Breast epithelium (tissue), 4 donors: ENCODE results near the gene MRGPRD. TPM values are rescaled to one million over a fixed set of nuclear protein-coding genes. Genes with fewer than 3 reads are reported as not detected.

Experiments
- DNase-seq, 2 donors: peaks; one replicate each; pipeline ENCODE4 v3.0.0-alpha.2; 2019; ENCODE audit warnings: low spot score in 2 of 2
- H3K27ac ChIP-seq, 2 donors: fragments of 200-600 bp; sonication (generic) in 1 of 2; one replicate each; pipeline ENCODE4 v1.5.1; 2016 to 2019; ENCODE audit warnings: mild to moderate bottlenecking in 1 of 2
- H3K27me3 ChIP-seq, 2 donors: fragments of 200-600 bp; sonication (generic) in 1 of 2; one replicate each; pipeline versions ENCODE4 v1.5.1 to v1.6.0; 2017 to 2019; ENCODE audit warnings: control low read depth in 1 of 2, mild to moderate bottlenecking in 1 of 2
- H3K36me3 ChIP-seq: fragments of 200-600 bp; one replicate; pipeline ENCODE4 v1.5.1; 2019
- H3K4me1 ChIP-seq, 2 donors: fragments of 200-600 bp; sonication (generic); one replicate each; pipeline ENCODE4 v1.5.1; 2016 to 2019; ENCODE audit warnings: control low read depth in 1 of 2
- H3K4me3 ChIP-seq, 3 donors: fragments of 200-600 bp; sonication (generic); 1 replicate in 2 of 3; 2 replicates in 1 of 3; pipeline ENCODE4 v1.5.1; 2016 to 2019; ENCODE audit warnings: mild to moderate bottlenecking in 3 of 3, moderate library complexity in 2 of 3
- H3K9me3 ChIP-seq, 2 donors: fragments of 200-600 bp; sonication (generic) in 1 of 2; one replicate each; pipeline ENCODE4 v1.5.1; 2016 to 2019; ENCODE audit warnings: control low read depth in 1 of 2
- POLR2A ChIP-seq: fragments of 450-650 bp; IDR thresholded peaks from one replicate; pipeline ENCODE4 v1.6.1; 2016; ENCODE audit warnings: antibody characterized with exemption, mild to moderate bottlenecking, moderate library complexity
- POLR2AphosphoS5 ChIP-seq, 3 donors: sonication (generic); formaldehyde crosslinking; IDR thresholded peaks; one replicate each; pipeline ENCODE4 v1.6.1; 2017; ENCODE audit warnings: antibody characterized with exemption in 3 of 3
- intact Hi-C: fragments of 100-400 bp; cut with DNase I; formaldehyde crosslinking; loops from one replicate; pipeline ENCODE4 v1.15.1; 2023; ENCODE audit warnings: low total_unique reads
- total RNA-seq, 3 donors: library from RNA; depleted of rRNA; stranded (reverse); fragments of >200 nt; gene quantifications; one replicate each; pipeline ENCODE4 v1.1.0, GENCODE V29; 2016
- TF ChIP-seq, protein P1 (sequence below), 3 donors: fragments of 450-650 bp; IDR thresholded peaks; one replicate each; pipeline ENCODE4 v1.5.1; 2016 to 2017; ENCODE audit warnings: antibody characterized with exemption in 3 of 3, mild to moderate bottlenecking in 3 of 3, moderate library complexity in 3 of 3

MRGPRD gene
- total RNA-seq, 3 donors from 2014 or later, result not detected

DNA sequence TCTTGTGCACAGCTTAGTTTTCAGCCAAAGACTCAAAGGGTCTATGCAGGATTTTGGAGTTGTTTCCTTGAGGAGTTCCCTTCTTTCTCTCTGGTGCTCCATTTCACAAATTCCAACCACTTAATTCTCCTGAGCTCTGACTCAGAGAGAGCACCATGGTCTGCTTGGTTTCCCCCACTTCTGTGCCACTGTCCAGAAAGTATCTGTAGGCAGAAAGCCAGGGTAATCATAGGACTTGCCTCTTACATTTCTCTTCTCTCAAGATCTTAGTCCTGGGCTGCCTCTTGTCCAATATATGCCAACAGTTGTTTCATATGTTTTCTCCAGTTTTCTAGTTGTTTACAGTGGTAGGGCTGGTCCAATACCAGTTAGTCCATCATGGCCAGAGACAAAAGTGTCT lies 6.4 kb upstream of the MRGPRD start:
- no peak overlapping the region for H3K4me3 ChIP-seq
- H3K27me3 ChIP-seq, result no peaks in the 10 kb centered on the region
- TF ChIP-seq POLR2AphosphoS5 (IDR thresholded peaks at IDR 0.05) (no peak), POLR2A (no peak)
- TF ChIP-seq, protein P1, sequence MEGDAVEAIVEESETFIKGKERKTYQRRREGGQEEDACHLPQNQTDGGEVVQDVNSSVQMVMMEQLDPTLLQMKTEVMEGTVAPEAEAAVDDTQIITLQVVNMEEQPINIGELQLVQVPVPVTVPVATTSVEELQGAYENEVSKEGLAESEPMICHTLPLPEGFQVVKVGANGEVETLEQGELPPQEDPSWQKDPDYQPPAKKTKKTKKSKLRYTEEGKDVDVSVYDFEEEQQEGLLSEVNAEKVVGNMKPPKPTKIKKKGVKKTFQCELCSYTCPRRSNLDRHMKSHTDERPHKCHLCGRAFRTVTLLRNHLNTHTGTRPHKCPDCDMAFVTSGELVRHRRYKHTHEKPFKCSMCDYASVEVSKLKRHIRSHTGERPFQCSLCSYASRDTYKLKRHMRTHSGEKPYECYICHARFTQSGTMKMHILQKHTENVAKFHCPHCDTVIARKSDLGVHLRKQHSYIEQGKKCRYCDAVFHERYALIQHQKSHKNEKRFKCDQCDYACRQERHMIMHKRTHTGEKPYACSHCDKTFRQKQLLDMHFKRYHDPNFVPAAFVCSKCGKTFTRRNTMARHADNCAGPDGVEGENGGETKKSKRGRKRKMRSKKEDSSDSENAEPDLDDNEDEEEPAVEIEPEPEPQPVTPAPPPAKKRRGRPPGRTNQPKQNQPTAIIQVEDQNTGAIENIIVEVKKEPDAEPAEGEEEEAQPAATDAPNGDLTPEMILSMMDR (IDR thresholded peaks at IDR 0.05), result no peak
- H3K36me3 ChIP-seq, result no peaks in the 10 kb centered on the region
- H3K9me3 ChIP-seq, result peaks cover 0 to 11% of the 10 kb centered on the region in 2 donors
- no peak overlapping the region for H3K27ac ChIP-seq
- intact Hi-C loops, result no loop called here
- no peaks in the 10 kb centered on the region for H3K4me1 ChIP-seq
- DNase-seq, result no peak

DNA sequence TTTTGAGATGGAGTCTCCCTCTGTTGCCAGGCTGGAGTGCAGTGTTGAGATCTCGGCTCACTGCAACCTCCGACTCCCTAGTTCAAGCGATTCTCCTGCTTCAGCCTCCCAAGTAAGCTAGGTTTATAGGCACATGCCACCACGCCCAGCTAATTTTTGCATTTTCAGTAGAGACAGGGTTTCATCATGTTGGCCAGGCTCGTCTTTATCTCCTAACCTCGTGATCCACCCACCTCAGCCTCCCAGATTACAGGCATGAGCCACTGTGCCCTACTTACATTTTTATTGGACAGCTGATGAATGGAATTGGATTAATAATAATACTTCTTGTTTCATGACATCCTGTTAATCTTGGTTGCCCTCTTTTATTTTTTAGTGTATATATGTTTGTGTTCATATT lies 3.0 kb upstream of the MRGPRD start:
- Histone ChIP-seq H3K27me3 (no peaks in the 10 kb centered on the region), H3K4me1 (no peaks in the 10 kb centered on the region), H3K4me3 (no peak overlapping the region), H3K27ac (no peak overlapping the region), H3K9me3 (peaks cover 0 to 14% of the 10 kb centered on the region in 2 donors), H3K36me3 (no peaks in the 10 kb centered on the region)
- TF ChIP-seq POLR2A, result no peak
- TF ChIP-seq, protein P1 (IDR thresholded peaks at IDR 0.05), result no peak
- DNase-seq, result peak in 1 of 2 donors; percentile 10
- intact Hi-C loops, result no loop called here

DNA sequence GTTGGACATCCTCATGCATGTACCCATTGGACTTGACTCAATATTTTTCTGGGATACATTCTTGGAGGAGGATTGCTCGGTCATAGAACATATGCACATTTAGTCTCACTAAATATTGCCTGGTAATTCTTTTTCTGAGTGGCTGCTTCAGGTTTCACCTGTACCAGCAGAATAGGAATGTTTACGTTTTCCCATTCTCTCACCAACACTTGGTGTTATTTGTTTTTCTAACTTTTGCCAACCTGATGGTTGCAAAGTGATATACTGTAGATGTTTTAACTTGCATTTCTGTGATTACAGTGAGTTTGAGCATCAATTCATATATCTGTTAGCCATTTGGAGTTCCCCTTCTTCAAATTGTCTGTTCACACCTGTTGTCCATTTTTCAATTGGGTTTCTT lies 1.3 kb upstream of the MRGPRD start:
- H3K36me3 ChIP-seq, result no peaks in the 10 kb centered on the region
- intact Hi-C loops, result no loop called here
- H3K27ac ChIP-seq, result no peak overlapping the region
- no peak for TF ChIP-seq POLR2A
- TF ChIP-seq, protein P1 (IDR thresholded peaks at IDR 0.05), result no peak
- TF ChIP-seq POLR2AphosphoS5 (IDR thresholded peaks at IDR 0.05), result no peak
- no peaks in the 10 kb centered on the region for H3K27me3 ChIP-seq
- no peak overlapping the region for H3K4me3 ChIP-seq
- DNase-seq, result no peak
- H3K9me3 ChIP-seq, result peaks cover 0 to 12% of the 10 kb centered on the region in 2 donors
- no peaks in the 10 kb centered on the region for H3K4me1 ChIP-seq

DNA sequence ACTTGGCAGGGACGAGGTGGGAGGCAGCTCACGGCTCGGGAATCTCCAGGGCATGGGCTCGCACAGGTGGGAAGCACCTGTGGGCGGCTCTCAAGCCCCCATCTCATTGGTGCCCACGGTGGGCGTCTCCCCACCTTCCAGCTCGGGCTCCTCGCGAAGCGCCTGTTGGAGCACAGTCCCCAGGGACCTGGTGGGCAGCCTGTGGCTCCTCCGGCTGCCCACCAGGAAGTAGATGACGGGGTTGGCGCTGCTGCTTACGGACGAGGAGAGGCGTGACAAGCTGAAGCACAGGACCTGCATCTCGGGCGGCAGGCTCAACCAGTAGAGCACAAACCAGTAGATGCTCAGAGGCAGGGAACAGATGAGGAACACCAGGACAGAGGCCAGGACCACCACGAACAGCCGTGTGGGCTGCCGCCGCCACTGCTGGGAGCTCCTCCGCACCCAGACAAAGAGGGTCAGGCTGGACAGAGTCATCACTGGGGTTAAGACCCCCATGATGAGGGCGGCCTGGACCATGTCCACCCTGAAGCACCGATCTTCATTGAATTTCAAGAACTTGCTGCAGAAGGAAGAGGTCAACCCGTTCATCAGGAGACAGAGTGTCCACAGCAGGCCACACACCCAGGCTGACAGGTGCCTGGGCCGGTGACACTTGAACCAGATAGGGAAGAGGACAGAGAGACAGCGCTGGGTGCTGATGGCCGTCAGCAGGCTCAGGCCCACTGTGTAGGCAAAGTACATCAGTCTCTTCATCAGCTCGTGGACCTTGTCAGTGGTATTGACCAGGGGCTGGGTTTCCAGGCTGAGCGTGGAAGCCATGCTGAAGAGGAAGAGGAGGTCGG lies 633 bp downstream of the MRGPRD start:
- peaks cover 0 to 4% of the 10 kb centered on the region in 2 donors for H3K9me3 ChIP-seq
- H3K27ac ChIP-seq, result no peak overlapping the region
- intact Hi-C loops, result no loop called here
- H3K4me1 ChIP-seq, result no peaks in the 10 kb centered on the region
- H3K27me3 ChIP-seq, result no peaks in the 10 kb centered on the region
- no peaks in the 10 kb centered on the region for H3K36me3 ChIP-seq
- TF ChIP-seq, protein P1 (IDR thresholded peaks at IDR 0.05), result no peak
- TF ChIP-seq POLR2A, result no peak
- TF ChIP-seq POLR2AphosphoS5 (IDR thresholded peaks at IDR 0.05), result no peak
- no peak overlapping the region for H3K4me3 ChIP-seq
- peak in 1 of 2 donors; percentile 28 for DNase-seq

DNA sequence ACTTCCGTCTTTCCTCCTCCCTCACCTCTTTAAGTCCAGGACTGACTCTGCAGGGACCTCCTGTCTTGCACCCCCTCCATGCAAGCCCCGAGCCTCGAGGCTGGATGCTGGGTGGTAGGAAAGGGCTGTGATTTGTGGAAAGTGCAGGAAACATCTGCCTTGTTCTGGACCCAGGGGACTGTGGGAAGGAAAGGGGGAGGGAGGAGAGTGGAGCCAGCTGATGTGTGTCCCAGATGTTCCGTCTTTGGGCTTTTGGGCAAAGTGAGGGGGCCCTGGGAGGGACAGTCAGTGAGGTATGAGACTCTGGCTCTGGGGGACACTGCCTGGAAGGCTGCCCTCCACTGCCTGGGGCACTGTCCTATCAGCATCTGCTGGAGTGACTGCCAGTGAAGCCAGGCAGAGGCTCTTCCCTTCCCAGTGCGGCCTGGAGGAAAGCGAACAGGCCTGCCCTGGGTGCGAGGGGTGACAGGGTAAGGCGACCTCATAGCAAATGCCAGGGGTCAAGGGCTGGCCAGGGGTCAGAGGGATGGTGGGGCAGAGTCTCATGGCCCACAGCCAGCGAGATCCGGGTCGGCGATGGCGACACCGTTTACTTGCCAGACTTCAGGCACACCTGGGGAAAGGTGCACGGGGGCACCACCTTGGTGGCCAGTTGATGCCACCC lies 1.7 kb downstream of the MRGPRD start:
- peak in 1 of 2 donors; percentile 45 for DNase-seq
- no peaks in the 10 kb centered on the region for H3K36me3 ChIP-seq
- TF ChIP-seq POLR2AphosphoS5 (IDR thresholded peaks at IDR 0.05) (no peak), POLR2A (no peak)
- TF ChIP-seq, protein P1 (IDR thresholded peaks at IDR 0.05), result no peak
- H3K27me3 ChIP-seq, result no peaks in the 10 kb centered on the region
- no peak overlapping the region for H3K4me3 ChIP-seq
- no peaks in the 10 kb centered on the region for H3K4me1 ChIP-seq
- intact Hi-C loops, result no loop called here
- H3K9me3 ChIP-seq, result peaks cover 0 to 4% of the 10 kb centered on the region in 2 donors
- no peak overlapping the region for H3K27ac ChIP-seq
